NCI-H2171 (cell line): ENCODE measurements around the gene HTR7.

Experiments
- DNase-seq: peaks from one replicate; lab custom pipeline; 2025; lab: John Stamatoyannopoulos, UW

The HTR7 gene

GRCh38 chr10:90804354-90804753 lies 53.5 kb downstream of the HTR7 start:
- no peak for DNase-seq

DNA sequence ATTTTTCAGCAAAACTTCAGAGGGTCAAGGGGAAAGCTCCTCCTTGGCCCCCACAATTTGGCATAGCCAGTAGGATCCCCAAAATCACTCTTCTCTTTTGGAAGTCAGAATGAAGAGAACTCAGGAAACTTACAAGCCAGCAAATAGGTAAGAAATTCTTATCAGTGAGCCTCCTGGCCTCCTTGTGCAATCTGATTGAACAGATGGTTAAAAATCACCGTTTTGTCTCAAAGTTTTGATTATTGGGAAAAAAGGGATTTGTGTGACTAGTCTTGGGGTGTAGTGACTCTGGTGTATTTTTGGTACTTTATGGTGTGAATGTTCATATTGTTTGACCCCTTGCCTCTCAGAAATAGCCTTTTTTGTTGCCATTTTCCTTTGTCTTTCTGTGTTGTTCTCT lies 56.2 kb downstream of the HTR7 start:
- no peak for DNase-seq

- DNase-seq, result no peak
These were observed 57.5 kb downstream of the HTR7 start for GRCh38 chr10:90800232-90800796.

DNA sequence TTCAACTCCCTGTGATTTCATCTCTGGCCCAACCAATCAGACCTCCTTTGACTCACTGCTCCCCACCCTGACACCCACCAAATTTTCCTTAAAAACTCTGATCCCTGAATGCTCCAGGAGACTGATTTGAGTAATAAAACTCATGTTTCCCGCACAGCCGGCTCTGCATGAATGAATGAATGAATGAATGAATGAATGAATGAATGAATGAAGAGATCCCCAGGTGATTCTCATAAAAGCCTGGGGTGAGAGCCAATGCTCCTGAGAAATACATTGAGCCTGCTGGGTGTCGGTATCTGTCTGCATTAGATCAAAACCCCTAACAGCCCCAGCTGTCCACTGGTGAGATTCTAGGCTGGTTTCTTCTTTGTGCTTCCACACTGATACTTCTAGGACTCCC lies 58.7 kb downstream of the HTR7 start:
- no peak for DNase-seq

DNA sequence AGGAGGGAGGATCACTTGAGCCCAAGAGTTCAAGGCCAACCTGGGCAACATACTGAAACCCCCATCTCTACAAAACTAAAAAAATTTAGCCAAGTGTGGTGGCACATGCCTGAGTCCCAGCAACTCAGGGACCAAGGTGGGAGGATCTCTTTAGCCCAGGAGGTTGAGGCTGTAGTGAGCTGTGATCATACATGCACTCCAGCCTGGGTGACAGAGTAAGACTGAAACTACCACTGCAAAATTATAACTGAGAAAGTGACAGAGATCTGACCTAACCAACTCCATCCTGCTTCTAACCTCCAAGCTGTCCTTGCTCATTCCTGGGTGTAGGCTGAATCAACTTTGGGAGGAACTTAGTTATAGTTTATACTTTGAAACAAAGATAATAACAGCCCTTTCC lies 59.4 kb downstream of the HTR7 start:
- DNase-seq, result no peak

DNA sequence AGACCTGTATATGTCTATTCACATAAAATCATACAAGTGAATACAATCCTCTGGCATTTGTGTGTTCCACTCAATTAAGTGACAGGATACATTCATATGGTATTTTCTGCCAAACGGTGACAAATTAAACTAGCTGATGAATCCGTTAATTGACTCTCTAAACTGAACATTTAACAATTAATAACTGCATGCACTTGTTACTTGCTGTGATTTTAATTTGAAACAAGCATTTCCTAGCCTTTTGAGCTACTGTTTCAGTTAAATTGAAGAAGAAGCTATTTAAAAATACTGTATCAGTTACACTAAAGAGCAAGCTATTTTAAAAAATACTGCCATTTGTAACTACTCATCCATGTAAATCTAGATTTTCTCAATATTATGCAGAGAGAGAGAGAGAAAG lies 67.4 kb downstream of the HTR7 start:
- DNase-seq, result no peak

DNA sequence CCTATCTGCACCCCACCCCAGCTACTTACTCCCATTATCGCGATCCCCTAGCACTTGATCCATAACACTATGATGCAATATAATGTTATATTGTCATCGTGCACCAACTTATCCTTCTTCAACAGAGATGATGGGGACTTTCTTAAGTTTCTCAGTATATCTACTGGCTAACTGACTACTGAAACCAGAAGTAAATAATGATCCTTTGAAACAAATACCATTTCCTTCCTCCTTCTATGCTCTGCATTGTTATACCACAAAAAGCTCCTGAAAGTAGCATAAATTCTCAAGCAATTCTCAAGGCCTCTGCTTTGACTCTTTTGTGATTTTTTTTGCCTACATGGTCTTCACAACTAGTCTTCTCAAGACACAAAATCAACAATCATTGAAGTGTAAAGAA lies 68.9 kb downstream of the HTR7 start:
- DNase-seq, result no peak

- no peak for DNase-seq
These were observed 69.7 kb downstream of the HTR7 start for GRCh38 chr10:90788199-90788491.

GRCh38 chr10:90787393-90788198 lies 70.2 kb downstream of the HTR7 start:
- no peak for DNase-seq

DNA sequence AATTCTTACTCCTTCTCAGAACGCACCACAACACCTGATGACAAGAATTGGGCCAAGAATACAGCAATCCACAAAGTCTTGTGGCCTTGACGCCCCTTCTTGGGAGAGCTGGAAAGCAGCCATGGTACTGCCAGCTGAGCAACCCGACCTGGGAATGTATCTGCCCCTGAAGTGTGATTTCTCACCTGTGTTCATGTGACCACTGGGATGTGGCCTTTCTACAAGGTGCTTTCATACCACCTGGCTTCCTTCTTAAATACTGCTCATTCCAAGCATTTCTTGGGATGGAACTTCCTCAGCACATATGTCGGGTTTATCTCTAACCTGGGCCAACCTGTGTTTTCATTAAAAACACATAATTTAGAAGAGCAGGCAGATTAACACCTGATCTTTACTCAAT lies 72.1 kb downstream of the HTR7 start:
- DNase-seq, result no peak

GRCh38 chr10:90784771-90785170 lies 73.1 kb downstream of the HTR7 start:
- DNase-seq, result no peak

DNA sequence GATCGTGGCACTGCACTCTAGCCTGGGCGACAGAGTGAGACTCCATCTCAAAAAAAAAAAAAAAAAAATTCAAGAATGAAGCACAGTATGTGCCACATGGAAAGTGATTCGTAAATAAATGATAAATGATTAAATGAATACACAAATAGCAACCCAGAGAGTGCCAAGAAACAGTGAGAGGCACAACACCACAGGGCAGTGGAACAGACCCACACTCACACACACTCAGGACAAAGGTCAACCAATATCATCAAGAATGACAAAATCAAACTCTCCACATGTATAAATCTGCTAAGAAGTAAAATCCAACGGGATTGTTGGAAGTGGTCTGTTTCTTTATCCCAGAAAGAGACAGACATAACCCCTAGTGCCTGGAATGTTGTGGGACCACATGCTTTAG lies 77.4 kb downstream of the HTR7 start:
- DNase-seq, result no peak

- DNase-seq, result no peak
These were observed 78.3 kb downstream of the HTR7 start for GRCh38 chr10:90779548-90779947.

- DNase-seq, result no peak
These were observed 80.2 kb downstream of the HTR7 start for GRCh38 chr10:90777621-90778020.

DNA sequence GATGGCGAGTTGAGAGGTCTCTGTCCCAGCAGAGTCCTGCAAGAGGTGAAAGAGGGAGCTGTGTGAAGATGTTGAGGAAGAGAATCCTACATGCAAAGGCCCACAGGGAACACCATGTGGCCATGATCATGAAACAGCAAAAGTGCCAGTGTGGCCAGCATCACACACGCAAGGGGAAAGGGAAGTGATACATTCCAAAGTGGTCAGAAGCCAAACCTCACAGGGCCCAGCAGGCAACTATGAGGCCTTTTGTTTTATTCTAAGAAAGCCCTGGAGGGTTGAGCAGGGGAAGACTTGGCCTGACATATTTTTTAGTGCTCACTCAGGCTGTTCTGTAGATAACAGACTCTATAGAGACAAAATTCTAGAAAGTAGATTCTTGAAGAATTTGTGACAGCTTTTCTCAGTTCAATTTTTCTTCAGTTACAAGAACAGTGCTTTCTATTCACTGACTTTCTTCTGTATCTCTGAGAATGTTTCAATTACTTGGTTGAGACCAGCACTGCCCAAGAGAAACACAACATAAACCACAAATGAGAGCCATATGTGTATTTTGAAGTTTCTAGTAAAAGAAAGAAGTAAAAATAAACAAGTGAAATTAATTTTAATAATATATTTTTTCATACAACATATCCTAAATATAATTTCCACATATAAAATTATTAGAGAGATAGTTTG lies 82.3 kb downstream of the HTR7 start:
- no peak for DNase-seq

DNA sequence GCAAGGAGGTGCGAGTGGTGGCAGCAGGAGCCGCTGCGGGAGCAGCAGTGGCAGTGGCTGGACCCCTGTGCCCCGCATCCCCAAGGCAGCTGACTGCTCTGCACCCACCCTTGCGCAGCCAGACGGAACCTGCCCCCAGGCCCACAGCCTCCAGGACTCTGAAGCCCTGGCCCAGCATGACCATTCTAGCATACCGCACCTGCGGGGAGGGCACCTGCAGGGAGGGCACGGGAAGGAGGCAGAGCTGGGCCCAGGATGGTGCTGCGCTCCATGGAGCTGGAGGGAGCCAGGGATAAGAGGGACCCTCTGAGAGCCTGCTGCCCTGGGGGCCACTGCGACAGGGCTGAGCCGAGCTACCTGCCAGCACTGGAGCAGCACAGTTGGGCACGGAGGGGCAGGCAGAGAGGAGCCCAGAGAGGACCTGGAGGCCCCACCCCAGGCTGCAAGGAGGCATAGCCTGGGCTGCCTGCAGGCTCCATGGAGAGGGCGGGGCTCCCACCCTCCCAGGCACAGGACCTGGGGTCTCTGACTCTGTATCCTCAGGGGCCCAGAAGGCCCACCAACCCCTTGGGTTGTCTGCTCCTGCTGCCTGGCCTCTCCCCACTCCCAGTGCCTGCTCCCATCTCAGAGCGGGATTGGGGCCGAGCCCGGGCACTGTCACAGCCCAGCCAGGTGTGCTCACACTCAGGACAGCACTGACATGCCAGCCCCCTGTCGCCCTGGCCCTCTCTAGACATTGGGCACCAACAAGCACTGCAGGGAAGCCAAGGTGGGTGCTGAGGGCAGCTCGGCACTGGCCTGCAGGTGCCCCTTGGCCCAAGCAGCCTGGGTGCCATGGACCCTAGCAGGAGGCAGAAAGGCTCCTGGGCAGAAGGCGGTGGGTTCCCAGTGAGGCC lies 87.6 kb downstream of the HTR7 start:
- no peak for DNase-seq

DNA sequence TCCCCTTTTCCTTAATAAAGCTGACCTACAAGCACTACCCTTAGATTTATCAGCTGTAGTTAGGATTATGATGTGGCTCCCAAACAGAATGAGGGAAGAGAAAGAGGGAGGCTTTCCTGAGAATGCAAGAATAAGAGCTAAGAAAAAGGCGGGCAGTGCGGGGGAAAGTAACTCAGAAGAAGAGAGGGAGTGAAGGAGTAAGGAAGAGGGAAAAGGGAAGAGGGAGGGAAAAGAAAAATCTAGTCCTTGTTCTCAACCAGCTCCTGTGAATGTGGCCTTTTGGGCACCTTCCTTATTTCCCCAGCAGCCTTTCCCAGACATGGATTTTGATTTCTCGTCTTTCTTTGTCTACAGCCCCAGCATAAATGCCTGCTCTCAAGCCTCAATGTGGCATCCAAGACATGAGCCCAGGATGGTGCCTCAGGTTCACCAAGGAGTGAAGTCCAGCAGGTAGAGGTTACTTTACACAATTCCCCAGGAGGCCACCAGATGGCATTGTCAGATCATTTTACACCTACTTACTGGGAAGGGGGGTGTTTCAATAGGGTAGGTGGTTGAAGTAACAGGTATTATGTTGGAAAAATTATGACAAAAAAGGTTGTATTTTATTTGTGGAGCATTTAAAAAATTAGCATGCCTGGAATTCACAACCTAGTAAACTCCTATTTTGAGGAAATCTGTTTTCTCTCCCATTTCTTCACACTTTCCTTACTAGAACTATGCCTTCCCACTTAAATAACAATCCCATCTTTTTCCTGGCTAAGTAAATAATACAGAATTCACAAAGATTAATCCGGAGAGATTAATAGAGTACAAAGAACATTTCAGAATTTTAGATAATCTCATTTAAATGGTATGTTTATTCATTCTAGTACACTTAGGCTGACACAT lies 106.5 kb downstream of the HTR7 start:
- DNase-seq, result no peak

DNA sequence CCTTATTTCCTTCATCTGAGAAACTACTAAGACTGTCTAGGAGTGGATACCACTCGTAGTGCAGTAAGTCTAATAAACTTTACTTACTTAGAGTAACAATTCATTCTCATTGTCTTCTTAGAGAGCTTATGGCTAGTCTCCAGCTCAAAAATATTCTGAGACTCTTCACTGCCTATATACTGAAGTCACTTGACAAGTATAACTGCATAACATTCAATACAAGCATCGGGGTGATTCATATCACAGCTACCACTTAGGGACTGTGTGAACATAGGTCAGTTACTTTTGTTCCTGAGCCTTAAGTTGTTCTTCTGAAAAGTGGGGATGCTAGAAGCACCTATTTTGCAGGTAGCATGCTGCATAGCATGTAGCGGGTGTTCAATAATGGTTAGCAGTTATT lies 111.0 kb downstream of the HTR7 start:
- DNase-seq, result no peak

DNA sequence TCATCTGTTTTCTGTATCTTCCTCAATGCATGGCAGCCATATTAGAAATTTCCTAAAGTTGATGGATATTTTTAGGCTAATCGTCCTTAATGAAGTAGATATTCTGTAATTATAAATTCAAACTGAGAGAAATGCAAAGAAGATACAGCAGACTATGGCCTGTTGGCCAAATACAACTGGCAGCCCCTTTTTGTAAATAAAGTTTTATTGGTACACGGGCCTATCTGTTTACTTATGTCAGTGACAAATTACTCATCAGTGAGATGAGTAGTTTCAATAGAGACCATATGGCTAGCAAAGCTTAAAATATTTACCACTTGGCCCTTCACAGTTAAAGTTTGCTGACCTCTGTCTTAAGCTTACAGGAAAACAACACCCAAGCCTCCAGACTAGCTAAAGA lies 112.3 kb downstream of the HTR7 start:
- no peak for DNase-seq

DNA sequence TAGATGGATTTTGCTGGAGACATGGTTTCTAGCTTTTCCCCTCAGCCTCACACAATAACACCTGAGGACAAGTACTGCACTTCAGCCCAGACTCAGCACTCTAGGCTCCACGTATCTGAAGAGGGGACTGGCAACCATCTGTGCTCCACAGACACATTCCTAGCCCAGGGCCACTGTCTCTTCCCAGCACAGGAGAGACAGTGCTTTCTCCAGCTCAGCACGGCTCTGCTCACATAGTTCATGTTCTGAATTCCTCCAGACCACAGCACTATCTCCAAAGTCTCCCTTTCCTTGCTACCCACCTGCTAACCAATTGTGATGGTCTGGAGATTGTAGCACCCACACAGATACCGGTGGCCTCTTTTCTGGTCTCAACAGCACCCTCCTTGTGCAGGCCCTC lies 114.5 kb downstream of the HTR7 start:
- DNase-seq, result no peak

GRCh38 chr10:90741926-90742565 lies 115.8 kb downstream of the HTR7 start:
- DNase-seq, result no peak
